Measurements from ENCODE around the gene PAX3.

Gene PAX3

GRCh38 chr2:222271854-222272253 lies 26.9 kb downstream of the PAX3 start:
- TF ChIP-seq, protein P1, sequence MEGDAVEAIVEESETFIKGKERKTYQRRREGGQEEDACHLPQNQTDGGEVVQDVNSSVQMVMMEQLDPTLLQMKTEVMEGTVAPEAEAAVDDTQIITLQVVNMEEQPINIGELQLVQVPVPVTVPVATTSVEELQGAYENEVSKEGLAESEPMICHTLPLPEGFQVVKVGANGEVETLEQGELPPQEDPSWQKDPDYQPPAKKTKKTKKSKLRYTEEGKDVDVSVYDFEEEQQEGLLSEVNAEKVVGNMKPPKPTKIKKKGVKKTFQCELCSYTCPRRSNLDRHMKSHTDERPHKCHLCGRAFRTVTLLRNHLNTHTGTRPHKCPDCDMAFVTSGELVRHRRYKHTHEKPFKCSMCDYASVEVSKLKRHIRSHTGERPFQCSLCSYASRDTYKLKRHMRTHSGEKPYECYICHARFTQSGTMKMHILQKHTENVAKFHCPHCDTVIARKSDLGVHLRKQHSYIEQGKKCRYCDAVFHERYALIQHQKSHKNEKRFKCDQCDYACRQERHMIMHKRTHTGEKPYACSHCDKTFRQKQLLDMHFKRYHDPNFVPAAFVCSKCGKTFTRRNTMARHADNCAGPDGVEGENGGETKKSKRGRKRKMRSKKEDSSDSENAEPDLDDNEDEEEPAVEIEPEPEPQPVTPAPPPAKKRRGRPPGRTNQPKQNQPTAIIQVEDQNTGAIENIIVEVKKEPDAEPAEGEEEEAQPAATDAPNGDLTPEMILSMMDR (IDR thresholded peaks at IDR 0.05; ENCODE audit: poor library complexity, severe bottlenecking), result no peak
- ATAC-seq (ENCODE audit: low read depth), result no peak
- Histone ChIP-seq H3K27ac (ENCODE audit: poor library complexity, severe bottlenecking) (no peak overlapping the region), H3K4me3 (ENCODE audit: severe bottlenecking) (no peak overlapping the region), H3K27me3 (ENCODE audit: insufficient read depth, poor library complexity, severe bottlenecking) (peaks cover 88% of the 10 kb centered on the region), H3K36me3 (ENCODE audit: low read depth) (no peaks in the 10 kb centered on the region), H3K9me3 (ENCODE audit: severe bottlenecking) (peaks cover 2% of the 10 kb centered on the region), H3K4me1 (ENCODE audit: insufficient read depth, poor library complexity, severe bottlenecking) (no peaks in the 10 kb centered on the region)
- DNase-seq (ENCODE audit: low spot score), result no peak

DNA sequence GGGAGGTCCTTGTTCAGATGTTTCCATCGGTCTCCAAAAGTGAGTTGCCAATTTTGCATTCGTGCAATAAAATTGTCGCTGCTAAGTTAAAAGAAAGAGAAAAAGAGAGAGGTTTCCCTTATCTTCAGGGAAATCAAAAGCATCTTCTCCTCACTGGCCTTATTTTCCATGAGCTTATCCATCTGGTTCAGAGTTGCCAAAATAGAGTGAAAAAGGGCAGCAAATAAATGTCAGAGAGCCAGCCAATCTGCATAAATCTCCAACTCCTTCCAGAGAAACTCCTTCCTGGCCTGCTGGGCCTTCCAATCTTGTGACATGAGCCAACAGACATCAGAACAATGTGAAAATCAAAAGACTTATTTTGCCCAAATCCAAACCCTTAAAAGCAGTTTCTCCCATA lies 28.4 kb downstream of the PAX3 start:
- Histone ChIP-seq H3K27me3 (ENCODE audit: insufficient read depth, poor library complexity, severe bottlenecking) (peaks cover 82% of the 10 kb centered on the region), H3K4me1 (ENCODE audit: insufficient read depth, poor library complexity, severe bottlenecking) (no peaks in the 10 kb centered on the region), H3K4me3 (ENCODE audit: severe bottlenecking) (no peak overlapping the region)

DNA sequence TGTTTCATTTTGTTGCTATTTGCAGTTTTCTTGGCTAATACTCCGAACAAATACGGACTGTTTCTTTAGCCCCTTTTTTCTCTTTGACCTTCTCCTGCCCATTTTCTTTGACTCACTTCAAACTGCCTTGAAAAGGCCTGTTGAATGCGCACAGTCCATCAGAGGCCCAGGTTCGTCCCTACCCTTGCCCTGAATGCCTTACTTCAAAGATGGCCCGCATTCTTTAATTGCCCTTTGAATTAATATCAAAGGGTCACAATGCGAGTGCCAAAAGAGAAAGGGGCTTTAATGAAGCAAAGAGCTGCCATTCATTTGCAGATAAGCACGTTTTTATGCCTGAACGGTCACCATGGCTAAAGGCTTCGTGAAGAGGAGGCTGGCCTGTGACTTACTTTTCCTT lies 29.7 kb downstream of the PAX3 start:
- Histone ChIP-seq H3K36me3 (ENCODE audit: low read depth) (no peaks in the 10 kb centered on the region), H3K4me3 (ENCODE audit: severe bottlenecking) (no peak overlapping the region), H3K27ac (ENCODE audit: poor library complexity, severe bottlenecking) (no peak overlapping the region), H3K4me1 (ENCODE audit: insufficient read depth, poor library complexity, severe bottlenecking) (no peaks in the 10 kb centered on the region), H3K27me3 (ENCODE audit: insufficient read depth, poor library complexity, severe bottlenecking) (peaks cover 70% of the 10 kb centered on the region), H3K9me3 (ENCODE audit: severe bottlenecking) (no peaks in the 10 kb centered on the region)
- no peak for ATAC-seq (ENCODE audit: low read depth)
- TF ChIP-seq, protein P1 (IDR thresholded peaks at IDR 0.05; ENCODE audit: poor library complexity, severe bottlenecking), result no peak
- DNase-seq (ENCODE audit: low spot score), result no peak

More for the DNA sequence above, 28.4 kb downstream of the PAX3 start:
- H3K36me3 ChIP-seq (ENCODE audit: low read depth), result no peaks in the 10 kb centered on the region
- ATAC-seq (ENCODE audit: low read depth) (no peak), DNase-seq (ENCODE audit: low spot score) (no peak)
- no peak overlapping the region for H3K27ac ChIP-seq (ENCODE audit: poor library complexity, severe bottlenecking)
- H3K9me3 ChIP-seq (ENCODE audit: severe bottlenecking), result peaks cover 2% of the 10 kb centered on the region
- TF ChIP-seq, protein P1 (IDR thresholded peaks at IDR 0.05; ENCODE audit: poor library complexity, severe bottlenecking), result no peak

- TF ChIP-seq, protein P1 (IDR thresholded peaks at IDR 0.05; ENCODE audit: poor library complexity, severe bottlenecking), result no peak
- no peak overlapping the region for H3K4me3 ChIP-seq (ENCODE audit: severe bottlenecking)
- no peaks in the 10 kb centered on the region for H3K36me3 ChIP-seq (ENCODE audit: low read depth)
- H3K4me1 ChIP-seq (ENCODE audit: insufficient read depth, poor library complexity, severe bottlenecking), result no peaks in the 10 kb centered on the region
- H3K27me3 ChIP-seq (ENCODE audit: insufficient read depth, poor library complexity, severe bottlenecking), result peaks cover 63% of the 10 kb centered on the region
- no peak for ATAC-seq (ENCODE audit: low read depth)
- no peak for DNase-seq (ENCODE audit: low spot score)
- H3K9me3 ChIP-seq (ENCODE audit: severe bottlenecking), result no peaks in the 10 kb centered on the region
- no peak overlapping the region for H3K27ac ChIP-seq (ENCODE audit: poor library complexity, severe bottlenecking)
Observed at GRCh38 chr2:222268311-222268990, 30.3 kb downstream of the PAX3 start.

- TF ChIP-seq, protein P1 (IDR thresholded peaks at IDR 0.05; ENCODE audit: poor library complexity, severe bottlenecking), result no peak
- Histone ChIP-seq H3K9me3 (ENCODE audit: severe bottlenecking) (no peaks in the 10 kb centered on the region), H3K27me3 (ENCODE audit: insufficient read depth, poor library complexity, severe bottlenecking) (peaks cover 41% of the 10 kb centered on the region), H3K36me3 (ENCODE audit: low read depth) (no peaks in the 10 kb centered on the region), H3K27ac (ENCODE audit: poor library complexity, severe bottlenecking) (no peak overlapping the region), H3K4me3 (ENCODE audit: severe bottlenecking) (no peak overlapping the region), H3K4me1 (ENCODE audit: insufficient read depth, poor library complexity, severe bottlenecking) (no peaks in the 10 kb centered on the region)
- no peak for ATAC-seq (ENCODE audit: low read depth)
- DNase-seq (ENCODE audit: low spot score), result no peak
Observed at GRCh38 chr2:222264791-222265320, 33.9 kb downstream of the PAX3 start.
